A673 (cell line): Measurements from ENCODE around the gene ARTN.

Source experiments
- EZH2 ChIP-seq: fragments of 200-600 bp; sonication (generic); IDR thresholded peaks from 2 replicates; pipeline ENCODE4 v1.6.1; 2017; ENCODE audit warnings: borderline replicate concordance, low read depth, mild to moderate bottlenecking, mixed read lengths, antibody characterized with exemption, low read length; ENCODE audit not compliant: poor library complexity, severe bottlenecking
- TF ChIP-seq, protein P1 (sequence below): fragments of 300-800, 200-600 bp; sonication (generic); conservative IDR thresholded peaks from 2 replicates; pipeline ENCODE4 v1.5.1; 2017; ENCODE audit warnings: low read depth, mild to moderate bottlenecking, antibody characterized with exemption, low read length, moderate library complexity, mixed read lengths

- TF ChIP-seq, protein P1, sequence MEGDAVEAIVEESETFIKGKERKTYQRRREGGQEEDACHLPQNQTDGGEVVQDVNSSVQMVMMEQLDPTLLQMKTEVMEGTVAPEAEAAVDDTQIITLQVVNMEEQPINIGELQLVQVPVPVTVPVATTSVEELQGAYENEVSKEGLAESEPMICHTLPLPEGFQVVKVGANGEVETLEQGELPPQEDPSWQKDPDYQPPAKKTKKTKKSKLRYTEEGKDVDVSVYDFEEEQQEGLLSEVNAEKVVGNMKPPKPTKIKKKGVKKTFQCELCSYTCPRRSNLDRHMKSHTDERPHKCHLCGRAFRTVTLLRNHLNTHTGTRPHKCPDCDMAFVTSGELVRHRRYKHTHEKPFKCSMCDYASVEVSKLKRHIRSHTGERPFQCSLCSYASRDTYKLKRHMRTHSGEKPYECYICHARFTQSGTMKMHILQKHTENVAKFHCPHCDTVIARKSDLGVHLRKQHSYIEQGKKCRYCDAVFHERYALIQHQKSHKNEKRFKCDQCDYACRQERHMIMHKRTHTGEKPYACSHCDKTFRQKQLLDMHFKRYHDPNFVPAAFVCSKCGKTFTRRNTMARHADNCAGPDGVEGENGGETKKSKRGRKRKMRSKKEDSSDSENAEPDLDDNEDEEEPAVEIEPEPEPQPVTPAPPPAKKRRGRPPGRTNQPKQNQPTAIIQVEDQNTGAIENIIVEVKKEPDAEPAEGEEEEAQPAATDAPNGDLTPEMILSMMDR, result no peak
- no peak for TF ChIP-seq EZH2
Measured at GRCh38 chr1:43973981-43974442, 40.4 kb downstream of the ARTN start.
